ENCODE measurements around the gene MRPL14.

The MRPL14 gene

GRCh38 chr6:44143731-44144130 lies 16.5 kb upstream of the MRPL14 start:
- no peak overlapping the region for H3K27ac ChIP-seq (ENCODE audit: low read depth, low read length)
- no peaks in the 10 kb centered on the region for H4K20me1 ChIP-seq (ENCODE audit: control insufficient read depth, insufficient read depth, low read depth, low read length)
- H3K4me2 ChIP-seq (ENCODE audit: low read length): no peak overlapping the region
- H3K4me3 ChIP-seq (ENCODE audit: low read length): no peak overlapping the region
- H3K9me3 ChIP-seq (ENCODE audit: control insufficient read depth, insufficient read depth, low read length): no peaks in the 10 kb centered on the region
- TF ChIP-seq CTCF (IDR thresholded peaks at IDR 0.05; ENCODE audit: low read depth, low read length, poor library complexity, severe bottlenecking): no peak
- no peak for TF ChIP-seq EZH2phosphoT487 (IDR thresholded peaks at IDR 0.05; ENCODE audit: borderline replicate concordance, low read length)
- no peaks in the 10 kb centered on the region for H3F3A ChIP-seq (ENCODE audit: control insufficient read depth, insufficient read depth)
- no peaks in the 10 kb centered on the region for H3K36me3 ChIP-seq (ENCODE audit: control insufficient read depth, low read length)
- H3K27me3 ChIP-seq (ENCODE audit: control insufficient read depth, low read length): no peaks in the 10 kb centered on the region
- no peaks in the 10 kb centered on the region for H3K79me2 ChIP-seq (ENCODE audit: control insufficient read depth, low read length)
- no peaks in the 10 kb centered on the region for H3K4me1 ChIP-seq (ENCODE audit: control insufficient read depth, low read length)
- no peaks in the 10 kb centered on the region for H3K9me2 ChIP-seq (replicated peaks; ENCODE audit: control insufficient read depth, low read length)

GRCh38 chr6:44142835-44143234 lies 15.6 kb upstream of the MRPL14 start:
- Histone ChIP-seq H3K9me3 (ENCODE audit: control insufficient read depth, insufficient read depth, low read length) (no peaks in the 10 kb centered on the region), H3K36me3 (ENCODE audit: control insufficient read depth, low read length) (no peaks in the 10 kb centered on the region), H4K20me1 (ENCODE audit: control insufficient read depth, insufficient read depth, low read depth, low read length) (no peaks in the 10 kb centered on the region), H3K27me3 (ENCODE audit: control insufficient read depth, low read length) (no peaks in the 10 kb centered on the region), H3K4me3 (ENCODE audit: low read length) (no peak overlapping the region), H3K27ac (ENCODE audit: low read depth, low read length) (no peak overlapping the region), H3F3A (ENCODE audit: control insufficient read depth, insufficient read depth) (no peaks in the 10 kb centered on the region), H3K9me2 (replicated peaks; ENCODE audit: control insufficient read depth, low read length) (no peaks in the 10 kb centered on the region), H3K4me1 (ENCODE audit: control insufficient read depth, low read length) (no peaks in the 10 kb centered on the region), H3K4me2 (ENCODE audit: low read length) (no peak overlapping the region), H3K79me2 (ENCODE audit: control insufficient read depth, low read length) (no peaks in the 10 kb centered on the region)
- TF ChIP-seq CTCF (IDR thresholded peaks at IDR 0.05; ENCODE audit: low read depth, low read length, poor library complexity, severe bottlenecking) (no peak), EZH2phosphoT487 (IDR thresholded peaks at IDR 0.05; ENCODE audit: borderline replicate concordance, low read length) (no peak)

GRCh38 chr6:44139351-44139743 lies 12.1 kb upstream of the MRPL14 start:
- H3K4me3 ChIP-seq (ENCODE audit: low read length): no peak overlapping the region
- H3K4me1 ChIP-seq (ENCODE audit: control insufficient read depth, low read length): no peaks in the 10 kb centered on the region
- no peak for TF ChIP-seq CTCF (IDR thresholded peaks at IDR 0.05; ENCODE audit: low read depth, low read length, poor library complexity, severe bottlenecking)
- TF ChIP-seq EZH2phosphoT487 (IDR thresholded peaks at IDR 0.05; ENCODE audit: borderline replicate concordance, low read length): no peak
- H3K9me2 ChIP-seq (replicated peaks; ENCODE audit: control insufficient read depth, low read length): no peaks in the 10 kb centered on the region
- H3K27ac ChIP-seq (ENCODE audit: low read depth, low read length): no peak overlapping the region
- no peaks in the 10 kb centered on the region for H3K36me3 ChIP-seq (ENCODE audit: control insufficient read depth, low read length)
- H3K9me3 ChIP-seq (ENCODE audit: control insufficient read depth, insufficient read depth, low read length): no peaks in the 10 kb centered on the region
- no peaks in the 10 kb centered on the region for H3K79me2 ChIP-seq (ENCODE audit: control insufficient read depth, low read length)
- H3K27me3 ChIP-seq (ENCODE audit: control insufficient read depth, low read length): no peaks in the 10 kb centered on the region
- no peaks in the 10 kb centered on the region for H3F3A ChIP-seq (ENCODE audit: control insufficient read depth, insufficient read depth)
- H4K20me1 ChIP-seq (ENCODE audit: control insufficient read depth, insufficient read depth, low read depth, low read length): no peaks in the 10 kb centered on the region
- no peak overlapping the region for H3K4me2 ChIP-seq (ENCODE audit: low read length)
